Keratinocyte (primary cell): Measurements from ENCODE around the gene GID8.

Source experiments
- EZH2 ChIP-seq: IDR thresholded peaks from one replicate; pipeline ENCODE4 v1.6.1; 2012; ENCODE audit warnings: inconsistent platforms, mild to moderate bottlenecking, low read length, moderate library complexity
- TF ChIP-seq, protein P1 (sequence below), 3 experiments: IDR thresholded peaks in 1 of 3; conservative IDR thresholded peaks in 1 of 3; optimal IDR thresholded peaks in 1 of 3; 2 replicates in 2 of 3; 3 replicates in 1 of 3; pipeline versions ENCODE3 to v1.5.1; 2011; ENCODE audit warnings: low read length in 3 of 3, mild to moderate bottlenecking in 3 of 3, moderate library complexity in 2 of 3, control low read depth in 1 of 3, inconsistent platforms in 1 of 3; ENCODE audit not compliant: insufficient read depth in 2 of 3; ENCODE audit errors: extremely low read depth in 1 of 3

DNA sequence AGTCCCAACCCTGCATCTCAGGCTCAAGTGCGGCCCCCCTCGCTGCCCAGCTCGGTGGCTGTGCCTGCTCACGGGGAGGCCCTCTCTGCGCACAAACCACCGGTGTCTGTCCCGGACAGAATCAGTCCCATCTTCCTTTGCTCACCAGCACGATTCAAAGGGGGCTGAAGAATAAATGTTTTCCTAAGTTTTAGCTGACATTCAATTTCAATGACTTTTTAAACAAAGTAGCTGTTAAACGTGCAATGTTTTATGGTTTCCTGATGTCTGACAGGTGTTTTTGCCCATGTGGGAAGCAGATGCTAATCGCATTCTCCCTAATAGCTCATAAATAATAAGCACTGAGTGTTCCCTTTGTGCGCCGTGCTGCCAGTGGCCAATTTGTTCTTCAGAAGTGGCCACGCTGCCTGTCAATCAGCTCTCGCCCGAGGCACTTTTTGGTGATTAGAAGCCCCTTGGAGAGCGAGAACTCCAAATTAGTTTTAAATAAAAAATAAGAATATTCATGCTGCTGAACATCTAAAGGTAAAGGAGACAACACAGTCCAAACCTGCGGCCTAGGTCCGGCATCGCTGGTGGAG lies 42.5 kb downstream of the GID8 start:
- no peak for TF ChIP-seq EZH2
- TF ChIP-seq, protein P1, sequence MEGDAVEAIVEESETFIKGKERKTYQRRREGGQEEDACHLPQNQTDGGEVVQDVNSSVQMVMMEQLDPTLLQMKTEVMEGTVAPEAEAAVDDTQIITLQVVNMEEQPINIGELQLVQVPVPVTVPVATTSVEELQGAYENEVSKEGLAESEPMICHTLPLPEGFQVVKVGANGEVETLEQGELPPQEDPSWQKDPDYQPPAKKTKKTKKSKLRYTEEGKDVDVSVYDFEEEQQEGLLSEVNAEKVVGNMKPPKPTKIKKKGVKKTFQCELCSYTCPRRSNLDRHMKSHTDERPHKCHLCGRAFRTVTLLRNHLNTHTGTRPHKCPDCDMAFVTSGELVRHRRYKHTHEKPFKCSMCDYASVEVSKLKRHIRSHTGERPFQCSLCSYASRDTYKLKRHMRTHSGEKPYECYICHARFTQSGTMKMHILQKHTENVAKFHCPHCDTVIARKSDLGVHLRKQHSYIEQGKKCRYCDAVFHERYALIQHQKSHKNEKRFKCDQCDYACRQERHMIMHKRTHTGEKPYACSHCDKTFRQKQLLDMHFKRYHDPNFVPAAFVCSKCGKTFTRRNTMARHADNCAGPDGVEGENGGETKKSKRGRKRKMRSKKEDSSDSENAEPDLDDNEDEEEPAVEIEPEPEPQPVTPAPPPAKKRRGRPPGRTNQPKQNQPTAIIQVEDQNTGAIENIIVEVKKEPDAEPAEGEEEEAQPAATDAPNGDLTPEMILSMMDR (optimal IDR thresholded peaks at IDR 0.05 in 1 of 3, IDR thresholded peaks at IDR 0.05 in 1 of 3, conservative IDR thresholded peaks at IDR 0.05 in 1 of 3; ENCODE audit: extremely low read depth in 1 of 3, insufficient read depth in 2 of 3, low read length in 3 of 3): no peak
